ENCODE measurements around the gene RALB.

- TF ChIP-seq CTCF (IDR thresholded peaks at IDR 0.05) (no peak), ZFX (IDR thresholded peaks at IDR 0.05; ENCODE audit: borderline replicate concordance) (no peak)
These were observed 1.5 kb downstream of the RALB start for GRCh38 chr2:120254178-120254577.
